Neural crest cell (in vitro differentiated cells): ENCODE measurements around the gene TTC9B. TPM values are rescaled to one million over a fixed set of nuclear protein-coding genes. Genes with fewer than 3 reads are reported as not detected.
"Not testable (repeated sequence)": the region's sequence is repeated elsewhere in the genome, so short reads cannot be mapped to it uniquely, and the experiment has no call there.

Experiments used
- DNase-seq: peaks from one replicate; pipeline ENCODE4 v3.0.0; 2021; ENCODE audit warnings: low read depth, mixed read lengths, low spot score
- H3K27ac Mint-ChIP-seq: one replicate; pipeline ENCODE4 v1.8.0; 2021; ENCODE audit warnings: mild to moderate bottlenecking, mixed read lengths; ENCODE audit not compliant: unreplicated experiment
- H3K27me3 Mint-ChIP-seq: 2 replicates; pipeline ENCODE4 v1.8.0; 2021; ENCODE audit warnings: low read depth, mild to moderate bottlenecking, mixed read lengths
- H3K36me3 Mint-ChIP-seq: 2 replicates; pipeline ENCODE4 v1.8.0; 2021; ENCODE audit warnings: low read depth, mild to moderate bottlenecking, mixed read lengths
- H3K4me1 Mint-ChIP-seq: 2 replicates; pipeline ENCODE4 v1.8.0; 2021; ENCODE audit warnings: mixed read lengths
- H3K4me3 Mint-ChIP-seq: one replicate; pipeline ENCODE4 v1.8.0; 2021; ENCODE audit warnings: mild to moderate bottlenecking, mixed read lengths
- H3K9me3 Mint-ChIP-seq: 2 replicates; pipeline ENCODE4 v1.8.0; 2021; ENCODE audit warnings: mixed read lengths
- CTCF ChIP-seq: fragments of 200-600 bp; sonication (generic); conservative IDR thresholded peaks from 2 replicates; pipeline ENCODE4 v1.5.0; 2021; ENCODE audit warnings: antibody characterized with exemption, mild to moderate bottlenecking
- total RNA-seq: library from RNA; stranded (reverse); gene quantifications from 2 replicates; pipeline ENCODE4 v1.2.1, GENCODE V29; 2021

The TTC9B gene
- total RNA-seq, 1 donor from 2014 or later = 2.5 TPM

- TF ChIP-seq CTCF = no peak
- Mint-ChIP-seq H3K36me3 (peaks cover 3% of the 10 kb centered on the region), H3K9me3 (peaks cover 7% of the 10 kb centered on the region), H3K4me3 (no peak overlapping the region), H3K27ac (no peak overlapping the region), H3K27me3 (peaks cover 90% of the 10 kb centered on the region), H3K4me1 (peaks cover 8% of the 10 kb centered on the region)
- no peak for DNase-seq
These were observed 2.5 kb upstream of the TTC9B start for GRCh38 chr19:40220674-40221073.

- Mint-ChIP-seq H3K36me3 (peaks cover 3% of the 10 kb centered on the region), H3K27ac (no peak overlapping the region), H3K9me3 (peaks cover 3% of the 10 kb centered on the region), H3K4me1 (peaks cover 5% of the 10 kb centered on the region), H3K4me3 (peak overlapping the region; percentile 31), H3K27me3 (peaks cover 85% of the 10 kb centered on the region)
- no peak for DNase-seq
- TF ChIP-seq CTCF = no peak
These were observed 1.6 kb upstream of the TTC9B start for GRCh38 chr19:40219721-40220276.

GRCh38 chr19:40219029-40219428 lies 845 bp upstream of the TTC9B start:
- not testable (repeated sequence) for H3K9me3 Mint-ChIP-seq, H3K4me1 Mint-ChIP-seq, H3K4me3 Mint-ChIP-seq, DNase-seq, H3K36me3 Mint-ChIP-seq, H3K27ac Mint-ChIP-seq
- H3K27me3 Mint-ChIP-seq = peaks cover 84% of the 10 kb centered on the region

GRCh38 chr19:40217027-40217810 lies 965 bp downstream of the TTC9B start:
- Mint-ChIP-seq H3K36me3 (peaks cover 5% of the 10 kb centered on the region), H3K27ac (no peak overlapping the region), H3K9me3 (peaks cover 3% of the 10 kb centered on the region), H3K4me3 (no peak overlapping the region), H3K27me3 (peaks cover 70% of the 10 kb centered on the region), H3K4me1 (peaks cover 5% of the 10 kb centered on the region)
- no peak for DNase-seq
- TF ChIP-seq CTCF = peak; percentile 60

GRCh38 chr19:40216777-40217026 lies 1.5 kb downstream of the TTC9B start:
- TF ChIP-seq CTCF = no peak
- Mint-ChIP-seq H3K4me3 (no peak overlapping the region), H3K4me1 (no peaks in the 10 kb centered on the region), H3K27me3 (peaks cover 65% of the 10 kb centered on the region), H3K36me3 (peaks cover 2% of the 10 kb centered on the region), H3K27ac (no peak overlapping the region), H3K9me3 (no peaks in the 10 kb centered on the region)
- DNase-seq = no peak

GRCh38 chr19:40216013-40216776 lies 2.0 kb downstream of the TTC9B start:
- no peaks in the 10 kb centered on the region for H3K4me1 Mint-ChIP-seq
- peaks cover 2% of the 10 kb centered on the region for H3K36me3 Mint-ChIP-seq
- H3K27me3 Mint-ChIP-seq = peaks cover 60% of the 10 kb centered on the region
- no peak for DNase-seq
- no peak for TF ChIP-seq CTCF
- no peak overlapping the region for H3K4me3 Mint-ChIP-seq
- H3K9me3 Mint-ChIP-seq = no peaks in the 10 kb centered on the region
- no peak overlapping the region for H3K27ac Mint-ChIP-seq
